Effector CD8-positive, alpha-beta T cell (primary cell): ENCODE data around the gene TMC4.
"Not testable (repeated sequence)": the region's sequence is repeated elsewhere in the genome, so short reads cannot be mapped to it uniquely, and the experiment has no call there.

Experiments
- DNase-seq: peaks from one replicate; lab custom pipeline; 2025; lab: John Stamatoyannopoulos, UW

TMC4 gene

DNA sequence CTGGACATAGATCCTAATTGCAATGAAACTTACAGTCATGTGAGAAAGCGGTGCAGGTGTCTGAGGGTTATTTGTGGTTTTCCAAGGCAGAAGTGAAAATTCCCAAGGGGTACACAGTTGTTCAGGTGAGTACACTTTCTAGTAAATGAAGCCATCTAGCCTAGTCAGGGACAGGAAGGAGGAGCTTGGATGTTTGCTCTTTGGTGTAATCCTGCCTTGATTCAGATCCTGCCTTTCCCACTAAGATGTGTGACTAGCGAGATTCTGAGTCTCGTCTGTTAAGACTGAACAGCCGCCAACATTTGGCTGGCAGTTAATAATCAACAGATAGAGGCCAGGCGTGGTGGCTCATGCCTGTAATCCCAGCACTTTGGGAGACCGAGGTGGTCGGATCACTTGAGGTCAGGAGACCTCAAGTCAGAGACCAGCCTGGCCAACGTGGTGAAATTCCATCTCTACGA is 30.2 kb upstream of the TMC4 start:
- DNase-seq: no peak

DNA sequence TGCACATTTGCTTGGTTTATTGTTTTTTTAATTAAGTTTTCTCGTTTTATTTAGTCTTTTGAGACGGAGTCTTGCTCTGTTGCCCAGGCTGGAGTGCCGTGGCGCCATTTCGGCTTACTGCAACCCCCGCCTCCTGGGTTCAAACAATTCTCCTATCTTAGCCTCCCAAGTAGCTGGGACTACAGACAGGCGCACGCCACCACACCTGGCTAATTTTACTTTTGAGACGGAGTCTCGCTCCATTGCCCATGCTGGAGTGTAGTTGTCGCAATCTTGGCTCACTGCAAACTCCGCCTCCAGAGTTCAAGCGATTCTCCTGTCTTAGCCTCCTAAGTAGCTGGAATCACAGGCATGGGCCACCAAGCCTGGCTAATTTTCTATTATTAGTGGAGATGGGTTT is 29.0 kb upstream of the TMC4 start:
- no peak for DNase-seq

DNA sequence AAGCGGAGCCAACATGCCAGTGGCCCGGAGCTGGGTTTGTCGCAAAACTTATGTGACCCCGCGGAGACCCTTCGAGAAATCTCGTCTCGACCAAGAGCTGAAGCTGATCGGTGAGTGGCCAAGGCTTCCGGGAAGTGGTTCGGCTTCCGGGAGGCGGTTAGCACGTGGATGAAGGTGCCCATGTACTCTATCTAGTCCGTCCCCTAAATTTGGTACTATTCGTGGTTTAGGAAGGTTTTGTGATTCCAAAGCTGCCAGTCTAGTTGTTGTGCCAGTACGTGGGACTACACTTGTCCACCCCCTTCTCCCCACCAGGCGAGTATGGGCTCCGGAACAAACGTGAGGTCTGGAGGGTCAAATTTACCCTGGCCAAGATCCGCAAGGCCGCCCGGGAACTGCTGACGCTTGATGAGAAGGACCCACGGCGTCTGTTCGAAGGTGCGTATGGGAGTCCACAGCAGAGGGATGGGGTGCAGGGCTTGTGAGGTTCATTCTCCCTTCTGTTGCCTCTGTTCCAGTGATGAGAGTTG is 28.3 kb upstream of the TMC4 start:
- no peak for DNase-seq

DNA sequence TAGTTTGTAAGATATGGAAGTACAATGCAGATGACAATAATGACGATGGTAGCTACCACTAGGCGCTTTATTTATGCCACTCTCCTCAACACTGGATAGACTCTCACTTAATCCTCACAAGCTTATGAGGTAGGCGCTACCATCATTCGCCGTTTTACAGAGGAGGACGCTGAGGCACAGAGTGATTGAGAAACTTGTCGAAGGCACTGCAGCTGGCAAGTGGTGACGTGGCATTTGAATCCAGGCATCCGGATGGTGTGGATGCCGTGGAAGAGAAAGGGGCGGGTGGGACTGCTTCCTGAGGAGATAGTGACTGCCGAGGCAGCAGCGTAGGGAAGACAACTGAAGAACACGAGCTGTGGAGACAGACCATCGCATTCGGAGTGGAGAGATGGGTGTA is 26.4 kb upstream of the TMC4 start:
- no peak for DNase-seq

DNA sequence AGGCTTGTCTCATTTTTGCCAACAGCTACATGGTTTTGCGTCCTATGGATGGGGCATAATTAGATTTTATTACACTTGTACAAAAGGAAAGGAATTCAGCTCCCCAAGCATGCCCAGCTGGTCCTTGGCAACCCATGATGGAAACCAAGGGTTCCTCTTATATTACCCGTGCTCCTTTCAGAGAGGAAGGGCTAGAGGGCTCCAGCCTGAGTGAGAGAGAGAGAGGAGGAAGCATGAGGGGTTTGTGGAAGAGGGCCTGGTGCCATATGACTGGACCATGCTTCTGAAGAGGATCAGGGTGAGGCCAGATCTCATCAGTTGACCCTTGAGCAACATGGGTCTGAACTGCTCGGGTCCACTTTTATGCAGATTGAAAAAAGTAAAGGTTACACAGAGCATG is 24.2 kb upstream of the TMC4 start:
- DNase-seq: no peak

DNA sequence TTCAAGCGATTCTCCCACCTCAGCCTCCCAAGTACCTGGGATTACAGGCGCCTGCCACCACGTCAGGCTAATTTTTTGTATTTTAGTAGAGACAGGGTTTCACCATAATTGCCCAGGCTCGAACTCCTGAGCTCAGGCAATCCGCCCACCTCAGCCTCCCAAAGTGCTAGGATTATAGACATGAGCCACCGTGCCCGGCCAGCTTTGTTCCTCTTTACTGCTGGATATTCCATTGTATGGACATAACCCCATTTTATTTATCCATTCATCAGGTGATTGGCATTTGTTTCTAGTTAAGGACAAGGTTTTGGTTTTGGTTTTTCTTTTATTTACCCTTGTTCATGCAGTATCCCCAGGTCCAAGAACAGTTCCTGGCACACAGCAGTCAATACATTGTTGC is 23.6 kb upstream of the TMC4 start:
- DNase-seq: no peak

DNA sequence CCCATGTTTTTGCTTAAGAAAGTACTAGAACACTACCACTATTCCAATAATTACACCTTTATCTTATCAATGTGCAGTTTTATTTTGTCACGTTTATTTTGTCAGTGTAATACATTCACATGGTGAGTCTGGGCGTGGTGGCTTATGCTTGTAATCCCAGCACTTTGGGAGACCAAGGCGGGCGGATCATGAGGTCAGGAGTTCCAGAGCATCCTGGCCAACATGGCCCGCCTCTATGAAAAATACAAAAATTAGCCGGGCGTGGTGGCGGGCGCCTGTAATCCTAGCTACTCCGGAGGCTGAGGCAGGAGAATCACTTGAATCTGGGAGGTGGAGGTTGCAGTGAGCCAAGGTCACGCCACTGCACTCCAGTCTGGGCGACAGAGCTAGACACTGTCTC is 21.5 kb upstream of the TMC4 start:
- DNase-seq: not testable (repeated sequence)

DNA sequence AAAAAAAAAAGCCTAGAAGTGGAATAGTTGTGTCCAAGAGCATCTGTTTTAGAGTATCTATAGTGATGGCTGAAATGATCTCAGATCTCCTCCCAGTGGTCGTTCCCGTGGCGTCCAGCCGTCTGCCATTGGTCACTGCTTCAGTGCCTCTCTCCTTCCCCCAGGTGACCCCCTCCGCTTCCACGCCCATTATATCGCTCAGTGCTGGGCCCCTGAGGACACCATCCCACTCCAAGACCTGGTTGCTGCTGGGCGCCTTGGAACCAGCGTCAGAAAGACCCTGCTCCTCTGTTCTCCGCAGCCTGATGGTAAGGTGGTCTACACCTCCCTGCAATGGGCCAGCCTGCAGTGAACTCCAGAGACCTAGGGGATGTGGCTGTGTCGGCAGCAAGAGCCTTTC is 20.1 kb upstream of the TMC4 start:
- DNase-seq: no peak

DNA sequence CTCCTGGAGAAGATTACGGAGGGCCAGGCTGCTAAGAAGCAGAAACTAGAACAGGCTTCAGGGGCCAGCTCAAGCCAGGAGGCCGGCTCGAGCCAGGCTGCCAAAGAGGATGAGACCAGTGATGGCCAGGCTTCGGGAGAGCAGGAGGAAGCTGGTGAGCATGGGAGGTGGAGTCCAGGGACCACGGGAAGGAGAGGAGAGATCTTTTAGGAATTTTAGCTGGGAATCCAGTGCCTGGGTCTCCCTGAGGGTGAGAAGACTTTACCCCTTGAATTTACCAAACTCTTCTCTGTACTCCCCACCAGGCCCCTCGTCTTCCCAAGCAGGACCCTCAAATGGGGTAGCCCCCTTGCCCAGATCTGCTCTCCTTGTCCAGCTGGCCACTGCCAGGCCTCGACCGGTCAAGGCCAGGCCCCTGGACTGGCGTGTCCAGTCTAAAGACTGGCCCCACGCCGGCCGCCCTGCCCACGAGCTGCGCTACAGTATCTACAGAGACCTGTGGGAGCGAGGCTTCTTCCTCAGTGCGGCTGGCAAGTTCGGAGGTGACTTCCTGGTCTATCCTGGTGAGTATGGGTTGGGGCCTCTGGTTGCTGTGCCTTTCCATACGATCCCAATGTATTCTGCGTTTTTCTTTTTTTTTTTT is 19.0 kb upstream of the TMC4 start:
- no peak for DNase-seq

DNA sequence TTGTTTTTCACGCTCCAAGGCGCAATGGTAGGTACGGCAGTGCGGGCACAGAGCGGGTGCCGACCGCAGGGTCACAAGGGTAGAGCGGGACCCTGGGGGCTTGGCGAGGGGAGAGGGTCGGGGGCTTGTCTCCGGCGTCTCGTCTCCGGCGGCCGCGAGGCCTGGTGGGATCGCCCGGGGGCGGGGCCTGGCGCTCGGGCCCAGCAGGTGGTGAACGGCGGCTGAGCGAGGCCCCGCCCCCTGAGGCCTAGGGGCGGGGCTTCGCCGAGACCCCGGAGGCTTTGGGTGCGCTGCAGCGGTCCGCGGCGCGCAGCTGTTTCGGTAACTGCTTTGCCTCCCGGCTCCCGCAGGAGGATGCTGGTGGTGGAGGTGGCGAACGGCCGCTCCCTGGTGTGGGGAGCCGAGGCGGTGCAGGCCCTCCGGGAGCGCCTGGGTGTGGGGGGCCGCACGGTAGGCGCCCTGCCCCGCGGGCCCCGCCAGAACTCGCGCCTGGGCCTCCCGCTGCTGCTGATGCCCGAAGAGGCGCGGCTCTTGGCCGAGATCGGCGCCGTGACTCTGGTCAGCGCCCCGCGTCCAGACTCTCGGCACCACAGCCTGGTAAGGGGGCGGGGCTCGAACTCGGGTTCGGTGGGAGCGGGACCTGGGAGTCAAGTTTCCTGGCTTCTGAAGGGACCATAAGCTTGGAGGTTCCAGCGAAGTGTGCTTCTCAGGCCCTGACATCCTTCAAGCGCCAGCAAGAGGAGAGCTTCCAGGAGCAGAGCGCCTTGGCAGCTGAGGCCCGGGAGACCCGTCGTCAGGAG is 18.3 kb upstream of the TMC4 start, which contains the start of gene TSEN34:
Gene TSEN34, plus strand, starts transcription at position 298 of the 800 bp plus-strand sequence. Its CDS starts 57 bp downstream, at position 355.
- peak; percentile 88 for DNase-seq

DNA sequence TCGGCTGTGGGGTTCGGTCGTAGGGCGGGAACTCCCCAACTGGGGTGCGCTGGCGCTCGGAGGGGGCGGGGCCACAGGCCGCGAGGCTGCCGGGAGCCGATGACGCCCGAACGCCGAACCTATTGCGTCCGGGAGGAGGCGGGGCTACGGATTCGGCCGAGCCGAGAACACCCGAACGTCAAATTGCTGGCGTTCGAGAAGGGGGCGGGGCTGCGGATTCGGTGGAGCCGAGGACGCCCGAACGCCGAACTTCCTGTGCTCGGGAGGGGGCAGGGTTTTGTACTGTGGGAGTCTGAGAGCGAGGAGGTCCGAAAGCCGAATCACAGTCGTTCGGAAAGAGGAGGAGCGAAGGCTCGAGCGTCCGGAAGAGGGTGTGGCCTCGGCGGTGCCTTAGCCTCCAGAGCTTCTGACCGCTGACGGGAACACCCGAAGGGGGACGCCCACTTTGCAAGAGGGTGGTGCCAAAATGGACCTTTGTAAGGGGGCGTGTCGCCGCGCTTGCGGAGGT is 17.6 kb upstream of the TMC4 start:
- peak; percentile 99 for DNase-seq

DNA sequence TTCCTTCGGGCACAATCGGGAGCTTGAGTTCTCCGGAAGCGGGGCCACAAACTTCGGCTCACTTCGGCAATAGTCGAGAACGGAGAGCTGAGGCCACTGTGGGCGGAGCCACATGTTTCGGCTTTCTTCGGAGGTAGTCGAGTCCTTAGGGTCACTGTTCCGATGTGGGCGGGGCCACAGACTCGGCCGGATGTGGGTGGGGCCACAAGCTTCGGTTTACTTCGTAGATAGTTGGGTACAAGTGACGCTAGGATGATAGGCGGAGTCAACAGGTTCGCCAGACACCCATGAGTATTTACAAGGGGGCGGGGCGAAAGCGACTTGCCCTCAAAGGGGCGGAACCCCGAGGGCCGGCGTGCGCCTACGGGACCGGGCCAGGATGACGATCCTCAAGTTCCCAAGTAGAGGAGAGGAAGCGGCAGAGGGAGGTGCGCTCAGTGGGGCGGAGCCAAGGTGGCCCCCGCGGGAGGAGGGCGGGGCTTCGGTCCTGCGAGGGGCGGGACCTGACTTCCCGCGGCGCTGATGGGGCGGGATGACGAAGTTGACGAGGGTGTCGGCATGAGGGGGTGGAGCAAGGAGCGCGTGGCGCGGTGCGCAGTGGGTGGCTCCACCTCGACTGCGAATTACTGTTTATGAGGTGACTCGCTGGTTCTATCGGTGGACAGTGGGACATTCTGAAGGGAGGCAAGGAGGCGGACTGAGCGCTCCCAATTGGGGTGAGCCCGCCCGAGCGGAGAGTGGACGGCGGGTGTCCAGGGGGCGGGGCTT is 17.0 kb upstream of the TMC4 start:
- DNase-seq: peak; percentile 100

DNA sequence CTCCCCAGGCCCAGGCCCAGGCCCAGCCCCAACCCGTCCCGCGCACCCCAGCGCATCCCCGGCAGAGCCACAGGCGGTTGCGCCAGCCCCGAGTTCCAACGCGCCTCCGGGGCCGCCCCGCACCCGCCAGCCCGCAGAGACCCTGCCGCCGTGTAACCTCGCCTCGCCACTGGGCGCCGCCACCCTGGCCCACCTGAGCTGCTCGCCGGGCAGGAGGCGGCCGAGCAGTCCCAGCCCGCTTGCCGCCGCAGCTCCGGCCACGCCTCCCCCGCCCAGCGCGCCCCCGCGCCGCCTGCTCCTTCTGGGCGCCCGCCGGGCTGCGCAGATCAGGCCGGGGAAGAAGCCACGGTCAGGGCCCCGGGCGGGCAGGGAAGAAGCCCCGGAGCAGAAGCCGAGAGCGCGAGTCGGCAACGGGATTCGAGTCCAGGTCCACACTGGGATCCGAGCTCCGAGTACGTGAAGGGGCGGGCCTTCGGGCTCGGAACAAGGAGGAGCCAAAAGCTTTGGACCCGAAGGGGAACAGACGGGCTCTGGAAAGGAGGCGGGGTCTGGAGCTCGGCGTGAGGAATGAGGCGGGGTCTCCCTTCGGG is 16.3 kb upstream of the TMC4 start, which contains the start of gene MBOAT7:
Gene MBOAT7, minus strand, starts transcription at position 436 of the 590 bp plus-strand sequence. CDS start 1,072 bp downstream, outside the sequence.
- peak; percentile 67 for DNase-seq

DNA sequence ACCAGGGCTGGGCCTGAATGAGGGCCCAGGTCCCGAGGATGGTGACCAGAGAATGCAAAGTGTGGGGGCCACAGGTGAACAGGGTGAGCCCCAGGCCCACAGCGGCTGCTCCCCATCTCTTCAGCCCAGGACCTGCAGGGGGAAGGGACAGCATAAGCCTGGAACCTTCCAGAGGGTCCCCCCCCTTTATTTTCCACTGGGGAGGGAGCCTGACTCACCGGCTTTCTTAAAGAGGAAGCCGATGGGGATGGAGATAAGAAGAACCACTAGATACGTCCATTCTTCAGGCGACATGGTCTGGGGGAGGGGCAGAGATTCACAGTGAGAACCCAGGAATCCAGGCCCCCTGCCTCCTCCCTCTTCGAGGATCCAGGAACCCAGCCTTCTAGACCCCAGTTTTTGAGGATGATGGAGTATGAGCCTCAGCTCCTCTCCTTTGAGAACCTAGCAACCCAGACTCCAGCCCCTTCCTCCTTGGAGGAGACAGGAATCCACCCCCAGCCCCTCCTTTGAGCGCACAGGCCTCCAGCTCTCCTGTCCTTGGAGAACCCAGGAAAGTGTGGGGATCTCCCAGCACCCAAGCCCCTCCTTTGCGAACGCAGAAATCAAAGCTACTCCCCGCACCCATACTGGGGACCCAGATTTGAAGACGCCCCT is 15.4 kb upstream of the TMC4 start:
- peak; percentile 25 for DNase-seq

DNA sequence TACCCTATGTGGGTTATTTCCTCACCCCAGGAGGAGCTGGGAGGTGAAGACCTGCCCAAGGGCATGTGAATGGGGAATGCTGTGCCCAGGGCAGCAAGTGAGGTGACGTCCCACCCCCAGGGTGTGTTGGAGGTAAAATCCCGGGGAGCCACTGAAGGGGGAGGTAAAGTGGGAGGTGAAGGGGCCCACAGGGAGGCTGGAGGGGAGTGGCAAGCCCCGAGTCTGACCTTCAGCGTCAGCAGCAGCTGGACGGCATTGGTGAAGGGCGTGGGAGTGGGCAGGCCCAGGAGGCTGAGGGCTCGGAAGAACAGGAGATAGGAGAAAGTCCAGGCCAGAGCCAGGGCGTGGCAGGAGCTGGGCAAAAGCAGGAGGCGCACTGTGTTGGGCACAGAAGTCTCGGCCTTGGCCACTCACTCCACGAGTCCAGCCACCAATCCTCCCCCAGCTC is 14.0 kb upstream of the TMC4 start:
- no peak for DNase-seq

DNA sequence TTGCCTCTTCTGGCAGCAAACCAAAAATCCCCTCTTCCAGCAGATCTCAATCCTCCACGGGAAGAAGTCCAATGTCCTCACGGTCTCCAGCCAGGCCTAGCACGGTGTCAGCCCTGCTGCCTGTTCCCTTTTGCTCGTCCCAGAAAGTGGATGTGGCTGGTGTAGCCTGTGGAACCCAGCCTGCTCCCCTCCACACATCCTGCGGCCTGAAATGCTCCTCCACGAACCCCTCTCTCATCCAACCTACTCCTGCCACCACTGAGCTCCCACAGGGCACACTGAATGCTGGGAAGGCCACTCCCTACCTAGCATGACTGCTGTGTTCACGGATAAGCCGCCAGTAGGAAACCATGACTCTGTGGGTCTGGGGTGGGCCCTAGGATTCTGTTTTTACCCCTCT is 13.4 kb upstream of the TMC4 start:
- DNase-seq: no peak

DNA sequence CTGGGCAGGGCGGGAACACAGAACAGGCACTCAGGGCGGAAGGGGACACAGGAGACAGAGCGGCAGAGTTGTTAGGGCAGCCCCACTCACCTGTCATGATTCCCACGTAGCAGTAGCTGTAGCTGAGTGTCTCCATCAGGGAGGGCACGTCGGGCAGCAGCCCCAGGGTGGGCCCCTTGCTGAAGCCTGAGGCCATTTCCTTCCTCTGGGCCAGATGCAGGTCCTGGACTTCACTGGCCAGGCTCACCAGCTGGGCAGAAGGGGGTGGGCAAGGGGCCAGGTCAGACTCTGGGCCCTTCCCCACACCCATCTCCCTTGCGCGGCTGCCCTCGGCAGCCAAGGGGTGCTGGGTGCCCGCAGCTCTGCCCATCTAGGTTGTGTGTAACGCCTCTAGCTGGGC is 10.5 kb upstream of the TMC4 start:
- DNase-seq: no peak

DNA sequence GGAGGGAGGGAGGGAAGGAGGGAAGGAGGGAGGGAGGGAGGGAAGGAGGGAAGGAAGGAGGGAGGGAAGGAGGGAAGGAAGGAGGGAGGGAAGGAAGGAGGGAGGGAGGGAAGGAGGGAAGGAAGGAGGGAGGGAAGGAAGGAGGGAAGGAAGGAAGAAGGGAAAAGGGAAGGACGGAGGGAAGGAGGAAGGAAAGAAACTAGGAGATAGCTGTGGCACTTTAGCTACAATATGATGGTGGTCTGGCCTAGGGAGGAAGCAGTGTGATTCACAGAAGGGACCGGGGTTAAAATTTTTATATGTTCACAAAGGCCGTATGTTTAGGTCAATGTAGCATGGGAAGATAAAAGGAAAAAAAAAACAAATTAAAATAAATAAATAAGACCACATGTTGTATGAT is 8.9 kb upstream of the TMC4 start:
- DNase-seq: not testable (repeated sequence)

DNA sequence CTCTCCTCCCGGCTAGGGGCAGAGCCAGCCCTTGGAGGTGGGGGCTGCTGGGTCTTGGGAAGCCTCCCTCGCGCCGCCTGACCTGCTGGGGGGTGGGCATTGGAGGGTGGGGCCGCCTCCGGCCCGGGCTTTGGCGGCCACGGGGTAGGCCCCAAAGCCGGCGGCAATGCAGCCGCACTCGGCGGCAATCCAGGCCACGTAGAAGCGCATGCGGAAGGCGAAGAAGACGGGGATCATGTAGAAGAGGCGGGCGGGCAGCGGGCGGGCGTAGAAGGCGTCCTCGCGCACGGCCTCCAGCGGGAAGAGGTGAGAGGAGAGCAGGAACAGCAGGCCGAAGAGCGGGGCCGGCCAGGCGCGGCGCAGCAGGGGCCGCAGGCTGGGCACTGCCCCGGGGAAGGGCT is 7.7 kb upstream of the TMC4 start:
- DNase-seq: no peak

DNA sequence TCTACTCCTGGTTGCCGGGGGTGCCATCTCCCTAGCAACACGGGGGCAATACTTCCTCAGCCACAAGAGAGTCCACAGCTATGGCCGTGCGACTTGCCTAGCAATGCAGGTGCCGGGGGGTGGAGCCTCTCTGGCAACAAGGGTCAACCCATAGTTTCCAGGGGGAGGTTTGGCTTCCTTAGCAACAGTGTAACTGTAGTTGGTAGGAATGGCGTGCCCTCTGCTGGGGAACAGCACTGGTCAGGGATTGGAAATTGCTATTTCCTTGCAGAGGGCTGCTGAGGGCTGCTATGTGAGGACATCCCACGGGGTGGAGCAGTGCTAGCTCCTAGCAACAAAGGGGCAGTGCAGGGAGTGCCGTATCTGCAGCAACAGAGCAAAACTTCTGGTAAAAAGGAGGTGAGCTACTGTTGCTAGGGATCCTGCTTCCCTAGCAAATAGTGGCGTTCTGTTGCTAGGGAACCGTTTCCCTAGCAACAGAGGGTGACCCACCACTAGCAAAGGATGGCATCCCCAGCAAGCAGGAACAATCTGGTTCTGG is 7.0 kb upstream of the TMC4 start:
- DNase-seq: no peak
